Left lung (tissue), 10 donors: ENCODE measurements around the gene TCFL5. TPM values are rescaled to one million over a fixed set of nuclear protein-coding genes. Genes with fewer than 3 reads are reported as not detected.

Experiments used
- ATAC-seq: fragments of 200-7000 bp; cut with Tn5 transposase; one replicate; pipeline ENCODE4 v1.9.1; 2020; ENCODE audit warnings: moderate library complexity
- DNase-seq, 4 donors: peaks; one replicate each; pipeline ENCODE4 v3.0.0-alpha.2; 2013 to 2020
- H3K27ac ChIP-seq, 2 donors: fragments of 200-600 bp; sonication (generic) in 1 of 2; one replicate each; pipeline versions ENCODE4 v1.5.0 to v1.8.0; 2020 to 2021
- H3K27me3 ChIP-seq, 2 donors: fragments of 200-600 bp; sonication (generic) in 1 of 2; one replicate each; pipeline versions ENCODE4 v1.5.0 to v1.8.0; 2020 to 2021
- H3K36me3 ChIP-seq, 2 donors: fragments of 200-600 bp; sonication (generic) in 1 of 2; one replicate each; pipeline versions ENCODE4 v1.5.0 to v1.8.0; 2020 to 2021
- H3K4me1 ChIP-seq, 2 donors: fragments of 200-600 bp; one replicate each; pipeline ENCODE4 v1.8.0; 2021
- H3K4me3 ChIP-seq, 2 donors: fragments of 200-600 bp; sonication (generic) in 1 of 2; one replicate each; pipeline versions ENCODE4 v1.5.0 to v1.8.0; 2020 to 2021; ENCODE audit warnings: mild to moderate bottlenecking in 1 of 2
- H3K9me3 ChIP-seq, 2 donors: fragments of 200-600 bp; sonication (generic) in 1 of 2; one replicate each; pipeline versions ENCODE4 v1.5.0 to v1.8.0; 2020 to 2021
- intact Hi-C, 2 donors: fragments of 100-400 bp; cut with DNase I; formaldehyde crosslinking; loops; one replicate each; pipeline versions ENCODE4 v1.11.2 to v1.14.2; 2022
- polyA plus RNA-seq, 6 donors: library from polyadenylated mRNA; unstranded; fragments of 120-200 nt; gene quantifications; one replicate each; pipeline ENCODE4 v1.2.1, GENCODE V29; 2013; ENCODE audit not compliant: insufficient read length in 6 of 6
- total RNA-seq, 2 donors: library from RNA; stranded (reverse); fragmentation: NEBNext Ultra II Directional; extraction: Animal tissue kit (Norgen Biotek cat#: 25700); gene quantifications; one replicate each; pipeline ENCODE4 v1.2.1, GENCODE V29; 2021
- TF ChIP-seq, protein P1 (sequence below), 2 donors: fragments of 200-600 bp; sonication (generic) in 1 of 2; IDR thresholded peaks; one replicate each; pipeline versions ENCODE4 v1.5.0 to v1.8.0; 2021; ENCODE audit warnings: antibody characterized with exemption in 2 of 2
- donor health status: DM: no; HTN: yes; CAD: no.
- donor health status: DM: no; HTN: no; CAD: no.

Gene TCFL5
- total and polyA plus RNA-seq, 8 donors, result 7.4 to 13.7 (median 10.9) TPM

DNA sequence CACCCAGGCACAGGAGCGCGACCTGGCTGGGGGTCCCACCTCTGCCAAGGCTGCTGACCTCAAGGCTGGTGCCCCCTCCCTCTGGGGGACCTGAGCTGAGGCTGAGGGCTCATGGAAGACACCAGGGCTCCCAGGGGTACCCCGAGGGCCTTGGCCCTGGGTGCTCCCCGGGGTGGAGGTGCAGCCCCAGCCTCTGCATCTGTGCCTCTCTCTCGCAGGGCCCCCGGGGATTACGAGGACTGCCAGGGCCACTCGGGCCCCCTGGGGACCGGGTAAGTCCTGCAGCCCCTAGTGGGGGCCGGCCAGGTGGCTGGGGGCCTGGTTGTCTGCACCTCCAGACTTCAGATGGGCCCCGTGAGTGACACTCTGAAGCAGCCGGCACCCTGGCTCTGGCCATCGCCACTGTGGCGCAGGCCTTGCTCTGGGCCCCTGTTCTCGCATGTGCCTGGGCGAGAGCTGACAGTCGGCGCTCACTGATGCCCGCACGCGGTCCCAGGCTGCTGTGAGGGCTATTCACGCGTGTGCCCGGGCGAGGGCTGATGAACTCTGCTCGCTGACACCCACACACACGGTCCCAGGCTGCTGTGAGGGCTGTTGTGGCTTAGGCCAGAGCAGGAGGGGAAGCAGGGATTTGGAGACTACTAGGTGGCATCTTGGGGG lies 35.5 kb downstream of the TCFL5 start:
- ATAC-seq (no peak), DNase-seq (no peak)
- H3K27me3 ChIP-seq, result no peaks in the 10 kb centered on the region
- peaks cover 7% of the 10 kb centered on the region in 2 donors for H3K4me1 ChIP-seq
- no peak overlapping the region for H3K4me3 ChIP-seq
- TF ChIP-seq, protein P1, sequence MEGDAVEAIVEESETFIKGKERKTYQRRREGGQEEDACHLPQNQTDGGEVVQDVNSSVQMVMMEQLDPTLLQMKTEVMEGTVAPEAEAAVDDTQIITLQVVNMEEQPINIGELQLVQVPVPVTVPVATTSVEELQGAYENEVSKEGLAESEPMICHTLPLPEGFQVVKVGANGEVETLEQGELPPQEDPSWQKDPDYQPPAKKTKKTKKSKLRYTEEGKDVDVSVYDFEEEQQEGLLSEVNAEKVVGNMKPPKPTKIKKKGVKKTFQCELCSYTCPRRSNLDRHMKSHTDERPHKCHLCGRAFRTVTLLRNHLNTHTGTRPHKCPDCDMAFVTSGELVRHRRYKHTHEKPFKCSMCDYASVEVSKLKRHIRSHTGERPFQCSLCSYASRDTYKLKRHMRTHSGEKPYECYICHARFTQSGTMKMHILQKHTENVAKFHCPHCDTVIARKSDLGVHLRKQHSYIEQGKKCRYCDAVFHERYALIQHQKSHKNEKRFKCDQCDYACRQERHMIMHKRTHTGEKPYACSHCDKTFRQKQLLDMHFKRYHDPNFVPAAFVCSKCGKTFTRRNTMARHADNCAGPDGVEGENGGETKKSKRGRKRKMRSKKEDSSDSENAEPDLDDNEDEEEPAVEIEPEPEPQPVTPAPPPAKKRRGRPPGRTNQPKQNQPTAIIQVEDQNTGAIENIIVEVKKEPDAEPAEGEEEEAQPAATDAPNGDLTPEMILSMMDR (IDR thresholded peaks at IDR 0.05), result no peak
- intact Hi-C loops, result no loop called here
- no peak overlapping the region for H3K27ac ChIP-seq
- no peaks in the 10 kb centered on the region for H3K9me3 ChIP-seq
- H3K36me3 ChIP-seq, result no peaks in the 10 kb centered on the region

DNA sequence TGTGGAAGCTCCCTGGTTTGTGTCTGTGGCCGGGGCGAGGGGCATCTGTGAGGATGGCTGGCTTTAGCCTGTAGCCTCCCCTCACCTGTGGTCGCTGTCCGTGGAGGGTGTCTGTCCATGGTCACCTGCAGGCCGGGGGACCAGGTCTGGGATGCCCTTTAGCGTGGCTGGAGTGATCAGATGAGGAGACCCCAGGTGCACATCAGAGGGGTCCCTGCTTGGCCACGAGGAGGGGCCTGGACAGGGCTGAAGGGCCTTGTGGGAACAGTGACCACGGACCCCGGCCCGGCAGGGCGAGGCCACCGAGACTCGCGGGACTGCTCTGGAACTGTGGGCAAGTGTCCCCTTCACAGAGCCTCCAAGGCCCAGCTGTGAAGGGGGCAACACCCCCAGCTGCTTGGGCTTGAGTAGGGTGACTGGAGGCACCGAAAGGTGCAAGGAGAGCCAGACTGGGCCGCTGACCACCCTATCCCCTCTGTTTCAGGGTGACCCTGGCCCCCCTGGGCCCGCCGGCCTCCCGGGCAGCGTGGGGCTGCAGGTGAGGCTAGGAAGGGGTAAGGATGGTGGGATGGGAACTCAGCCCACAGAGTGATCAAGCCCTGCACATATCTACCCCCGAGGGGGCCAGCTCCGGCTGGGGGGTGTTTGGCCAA lies 36.2 kb downstream of the TCFL5 start:
- Histone ChIP-seq H3K4me1 (peaks cover 7% of the 10 kb centered on the region in 2 donors), H3K36me3 (no peaks in the 10 kb centered on the region), H3K27ac (no peak overlapping the region), H3K27me3 (peaks cover 0 to 4% of the 10 kb centered on the region in 2 donors), H3K9me3 (no peaks in the 10 kb centered on the region), H3K4me3 (no peak overlapping the region)
- TF ChIP-seq, protein P1 (IDR thresholded peaks at IDR 0.05), result no peak
- intact Hi-C loops, result no loop called here
- ATAC-seq (no peak), DNase-seq (no peak)

- ATAC-seq (peak; percentile 76), DNase-seq (peak in 2 of 4 donors; percentile 63 to 66)
- Histone ChIP-seq H3K36me3 (no peaks in the 10 kb centered on the region), H3K27ac (no peak overlapping the region), H3K27me3 (peaks cover 0 to 11% of the 10 kb centered on the region in 2 donors), H3K4me3 (no peak overlapping the region), H3K9me3 (no peaks in the 10 kb centered on the region), H3K4me1 (peaks cover 7% of the 10 kb centered on the region in 2 donors)
- TF ChIP-seq, protein P1 (IDR thresholded peaks at IDR 0.05), result no peak
- intact Hi-C loops, result no loop called here
These were observed 36.9 kb downstream of the TCFL5 start for GRCh38 chr20:62824476-62825332.

GRCh38 chr20:62823688-62824475 lies 37.7 kb downstream of the TCFL5 start:
- Histone ChIP-seq H3K9me3 (no peaks in the 10 kb centered on the region), H3K4me3 (no peak overlapping the region), H3K36me3 (no peaks in the 10 kb centered on the region), H3K4me1 (peaks cover 11 to 13% of the 10 kb centered on the region in 2 donors), H3K27ac (no peak overlapping the region), H3K27me3 (peaks cover 0 to 20% of the 10 kb centered on the region in 2 donors)
- ATAC-seq (no peak), DNase-seq (no peak)
- TF ChIP-seq, protein P1 (IDR thresholded peaks at IDR 0.05), result no peak
- intact Hi-C loops, result no loop called here
